Ishikawa (cell line): ENCODE measurements around the gene RNASE7.

Source experiments
- CEBPB ChIP-seq: IDR thresholded peaks from 2 replicates; pipeline ENCODE4 v1.6.1; 2012
- CREB1 ChIP-seq: IDR thresholded peaks from 2 replicates; pipeline ENCODE4 v1.6.1; 2012; ENCODE audit warnings: low read depth
- EGR1 ChIP-seq: IDR thresholded peaks from 2 replicates; pipeline ENCODE4 v1.6.1; 2012
- EP300 ChIP-seq: IDR thresholded peaks from 2 replicates; pipeline ENCODE4 v1.6.1; 2012; ENCODE audit warnings: borderline replicate concordance
- FOXM1 ChIP-seq: IDR thresholded peaks from 2 replicates; pipeline ENCODE4 v1.6.1; 2012; ENCODE audit warnings: low read depth, borderline replicate concordance
- NFIC ChIP-seq: IDR thresholded peaks from 2 replicates; pipeline ENCODE4 v1.6.1; 2012
- RAD21 ChIP-seq: IDR thresholded peaks from 2 replicates; pipeline ENCODE4 v1.6.1; 2012; ENCODE audit warnings: low read depth
- TAF1 ChIP-seq: IDR thresholded peaks from 2 replicates; pipeline ENCODE4 v1.6.1; 2012; ENCODE audit warnings: low read depth, mild to moderate bottlenecking
- TCF12 ChIP-seq: IDR thresholded peaks from 2 replicates; pipeline ENCODE4 v1.6.1; 2012; ENCODE audit warnings: low read depth
- TEAD4 ChIP-seq: IDR thresholded peaks from 2 replicates; pipeline ENCODE4 v1.6.1; 2012
- YY1 ChIP-seq: IDR thresholded peaks from 2 replicates; pipeline ENCODE4 v1.6.1; 2012; ENCODE audit warnings: low read depth
- ZBTB7A ChIP-seq: IDR thresholded peaks from 2 replicates; pipeline ENCODE4 v1.6.1; 2012; ENCODE audit warnings: low read depth
- TF ChIP-seq, protein P1 (sequence below): IDR thresholded peaks from 2 replicates; pipeline ENCODE4 v1.6.1; 2012; ENCODE audit warnings: low read depth, mild to moderate bottlenecking
- TF ChIP-seq, protein P2 (sequence below): IDR thresholded peaks from 2 replicates; pipeline ENCODE4 v1.6.1; 2012
- TF ChIP-seq, protein P3 (sequence below): IDR thresholded peaks from 2 replicates; pipeline ENCODE4 v1.6.1; 2012

Gene RNASE7

DNA sequence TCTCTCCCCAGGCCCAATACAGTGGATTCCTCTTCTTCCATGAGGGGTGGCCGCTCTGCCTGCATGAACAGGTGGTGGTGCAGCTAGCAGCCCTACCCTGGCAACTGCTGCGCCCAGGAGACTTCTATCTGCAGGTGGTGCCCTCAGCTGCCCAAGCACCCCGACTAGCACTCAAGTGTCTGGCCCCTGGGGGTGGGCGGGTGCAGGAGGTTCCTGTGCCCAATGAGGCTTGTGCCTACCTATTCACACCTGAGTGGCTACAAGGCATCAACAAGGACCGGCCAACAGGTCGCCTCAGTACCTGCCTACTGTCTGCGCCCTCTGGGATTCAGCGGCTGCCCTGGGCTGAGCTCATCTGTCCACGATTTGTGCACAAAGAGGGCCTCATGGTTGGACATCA, 31.8 kb downstream of the RNASE7 start:
- no peak for TF ChIP-seq RAD21
- TF ChIP-seq, protein P1, sequence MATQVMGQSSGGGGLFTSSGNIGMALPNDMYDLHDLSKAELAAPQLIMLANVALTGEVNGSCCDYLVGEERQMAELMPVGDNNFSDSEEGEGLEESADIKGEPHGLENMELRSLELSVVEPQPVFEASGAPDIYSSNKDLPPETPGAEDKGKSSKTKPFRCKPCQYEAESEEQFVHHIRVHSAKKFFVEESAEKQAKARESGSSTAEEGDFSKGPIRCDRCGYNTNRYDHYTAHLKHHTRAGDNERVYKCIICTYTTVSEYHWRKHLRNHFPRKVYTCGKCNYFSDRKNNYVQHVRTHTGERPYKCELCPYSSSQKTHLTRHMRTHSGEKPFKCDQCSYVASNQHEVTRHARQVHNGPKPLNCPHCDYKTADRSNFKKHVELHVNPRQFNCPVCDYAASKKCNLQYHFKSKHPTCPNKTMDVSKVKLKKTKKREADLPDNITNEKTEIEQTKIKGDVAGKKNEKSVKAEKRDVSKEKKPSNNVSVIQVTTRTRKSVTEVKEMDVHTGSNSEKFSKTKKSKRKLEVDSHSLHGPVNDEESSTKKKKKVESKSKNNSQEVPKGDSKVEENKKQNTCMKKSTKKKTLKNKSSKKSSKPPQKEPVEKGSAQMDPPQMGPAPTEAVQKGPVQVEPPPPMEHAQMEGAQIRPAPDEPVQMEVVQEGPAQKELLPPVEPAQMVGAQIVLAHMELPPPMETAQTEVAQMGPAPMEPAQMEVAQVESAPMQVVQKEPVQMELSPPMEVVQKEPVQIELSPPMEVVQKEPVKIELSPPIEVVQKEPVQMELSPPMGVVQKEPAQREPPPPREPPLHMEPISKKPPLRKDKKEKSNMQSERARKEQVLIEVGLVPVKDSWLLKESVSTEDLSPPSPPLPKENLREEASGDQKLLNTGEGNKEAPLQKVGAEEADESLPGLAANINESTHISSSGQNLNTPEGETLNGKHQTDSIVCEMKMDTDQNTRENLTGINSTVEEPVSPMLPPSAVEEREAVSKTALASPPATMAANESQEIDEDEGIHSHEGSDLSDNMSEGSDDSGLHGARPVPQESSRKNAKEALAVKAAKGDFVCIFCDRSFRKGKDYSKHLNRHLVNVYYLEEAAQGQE: no peak

GRCh38 chr14:21074398-21075272, 32.5 kb downstream of the RNASE7 start:
- TF ChIP-seq, protein P1: no peak
- TF ChIP-seq FOXM1 (no peak), ZBTB7A (no peak), YY1 (no peak), RAD21 (no peak), CREB1 (no peak), TCF12 (no peak)

- TF ChIP-seq, protein P2, sequence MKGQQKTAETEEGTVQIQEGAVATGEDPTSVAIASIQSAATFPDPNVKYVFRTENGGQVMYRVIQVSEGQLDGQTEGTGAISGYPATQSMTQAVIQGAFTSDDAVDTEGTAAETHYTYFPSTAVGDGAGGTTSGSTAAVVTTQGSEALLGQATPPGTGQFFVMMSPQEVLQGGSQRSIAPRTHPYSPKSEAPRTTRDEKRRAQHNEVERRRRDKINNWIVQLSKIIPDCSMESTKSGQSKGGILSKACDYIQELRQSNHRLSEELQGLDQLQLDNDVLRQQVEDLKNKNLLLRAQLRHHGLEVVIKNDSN: no peak
- TF ChIP-seq NFIC (no peak), TAF1 (no peak), CEBPB (no peak), YY1 (no peak), FOXM1 (no peak), TEAD4 (no peak)
Measured at GRCh38 chr14:21075719-21076437, 33.7 kb downstream of the RNASE7 start.

DNA sequence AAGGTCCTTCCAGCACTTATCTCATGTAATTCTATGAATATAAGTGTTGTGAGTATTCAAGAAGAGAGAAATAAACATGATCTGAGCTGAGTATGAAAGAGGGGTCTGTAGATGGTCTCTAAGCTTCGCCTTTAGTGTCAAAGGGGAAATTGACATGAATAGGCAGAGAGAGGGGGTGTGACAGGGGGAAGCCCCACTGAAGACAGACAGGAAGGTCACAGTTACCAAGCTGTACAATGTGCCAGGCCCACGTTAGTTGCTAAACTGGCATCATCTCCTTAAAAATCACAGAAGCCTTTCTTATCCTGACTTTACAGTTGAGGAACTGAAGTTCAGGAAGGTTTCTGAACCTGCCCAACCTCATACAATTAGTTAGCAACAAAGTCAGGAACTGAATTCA, 35.5 kb downstream of the RNASE7 start:
- TF ChIP-seq TCF12: no peak
- TF ChIP-seq, protein P3, sequence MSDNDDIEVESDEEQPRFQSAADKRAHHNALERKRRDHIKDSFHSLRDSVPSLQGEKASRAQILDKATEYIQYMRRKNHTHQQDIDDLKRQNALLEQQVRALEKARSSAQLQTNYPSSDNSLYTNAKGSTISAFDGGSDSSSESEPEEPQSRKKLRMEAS: no peak

- TF ChIP-seq ZBTB7A (no peak), CEBPB (no peak), NFIC (no peak), YY1 (no peak), EGR1 (no peak)
- TF ChIP-seq, protein P3: no peak
- TF ChIP-seq, protein P2: no peak
Measured at GRCh38 chr14:21078287-21078686, 36.1 kb downstream of the RNASE7 start.

DNA sequence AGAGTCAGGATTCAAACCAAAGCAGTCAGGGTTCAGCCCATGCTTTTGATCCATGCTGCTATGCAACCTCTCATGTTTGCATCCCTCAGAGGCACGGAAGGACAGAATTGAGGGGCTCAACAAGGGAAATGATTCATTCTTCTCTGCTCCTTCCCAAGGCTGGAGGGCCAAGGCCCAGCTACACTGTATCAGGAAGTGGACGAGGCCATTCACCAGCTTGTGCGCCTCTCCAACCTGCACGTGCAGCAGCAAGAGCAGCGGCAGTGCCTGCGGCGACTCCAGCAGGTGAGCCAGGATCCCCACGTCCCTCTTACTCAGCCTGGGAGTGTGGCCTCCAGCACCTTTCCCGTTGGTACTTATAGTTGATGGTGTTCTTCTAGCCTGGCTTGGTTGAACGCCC, 36.6 kb downstream of the RNASE7 start:
- TF ChIP-seq EGR1: no peak
- no peak for TF ChIP-seq NFIC
- TF ChIP-seq CREB1: no peak
- TF ChIP-seq, protein P2: no peak
- TF ChIP-seq RAD21: no peak
- TF ChIP-seq FOXM1: no peak
- TF ChIP-seq TAF1: no peak
- no peak for TF ChIP-seq EP300
- TF ChIP-seq, protein P1: no peak
- TF ChIP-seq ZBTB7A: no peak
- no peak for TF ChIP-seq TCF12
- TF ChIP-seq TEAD4: no peak
- no peak for TF ChIP-seq YY1
